Mesenchymal stem cell (in vitro differentiated cells and primary cell): Measurements from ENCODE around the gene PLXDC1. TPM values are rescaled to one million over a fixed set of nuclear protein-coding genes. Genes with fewer than 3 reads are reported as not detected.

Source experiments
- DNase-seq: peaks from one replicate; pipeline ENCODE4 v3.0.0-alpha.2; 2013
- H2AFZ ChIP-seq: one replicate; pipeline ENCODE4 v1.6.1; 2013; ENCODE audit warnings: low read depth, mild to moderate bottlenecking, control low read depth, inconsistent platforms, low read length, moderate library complexity
- H2AK5ac ChIP-seq: 2 replicates; pipeline ENCODE4 v1.6.1; 2013; ENCODE audit warnings: low read length, moderate library complexity, mild to moderate bottlenecking, inconsistent platforms; ENCODE audit not compliant: severe bottlenecking
- H2BK120ac ChIP-seq: one replicate; pipeline ENCODE4 v1.6.1; 2013; ENCODE audit warnings: low read depth, mild to moderate bottlenecking, inconsistent platforms, low read length, moderate library complexity
- H2BK12ac ChIP-seq, 2 experiments: one replicate each; pipeline ENCODE4 v1.6.1; 2013; ENCODE audit warnings: inconsistent platforms in 2 of 2, low read length in 2 of 2, mild to moderate bottlenecking in 2 of 2, moderate library complexity in 2 of 2, control low read depth in 1 of 2
- H2BK15ac ChIP-seq: one replicate; pipeline ENCODE4 v1.6.1; 2013; ENCODE audit warnings: mild to moderate bottlenecking, low read depth, inconsistent platforms; ENCODE audit not compliant: poor library complexity, severe bottlenecking
- H2BK5ac ChIP-seq: 2 replicates; pipeline ENCODE4 v1.6.1; 2013; ENCODE audit warnings: low read depth, mild to moderate bottlenecking, low read length, control low read depth, inconsistent platforms; ENCODE audit not compliant: poor library complexity, severe bottlenecking
- H3K14ac ChIP-seq, 2 experiments: one replicate each; pipeline ENCODE4 v1.6.1; 2013; ENCODE audit warnings: inconsistent platforms in 2 of 2, low read length in 2 of 2, control low read depth in 1 of 2, mild to moderate bottlenecking in 1 of 2, moderate library complexity in 1 of 2
- H3K18ac ChIP-seq, 2 experiments: one replicate each; pipeline ENCODE4 v1.6.1; 2013; ENCODE audit warnings: inconsistent platforms in 2 of 2, low read length in 2 of 2, control low read depth in 1 of 2, low read depth in 1 of 2, mild to moderate bottlenecking in 1 of 2
- H3K23ac ChIP-seq, 2 experiments: one replicate each; pipeline ENCODE4 v1.6.1; 2013; ENCODE audit warnings: inconsistent platforms in 2 of 2, low read length in 2 of 2, mild to moderate bottlenecking in 2 of 2, moderate library complexity in 2 of 2, control low read depth in 1 of 2
- H3K27ac ChIP-seq: 2 replicates; pipeline ENCODE4 v1.5.1; 2013; ENCODE audit warnings: mild to moderate bottlenecking, moderate library complexity, low read length, control low read depth, inconsistent platforms; ENCODE audit not compliant: poor library complexity, severe bottlenecking
- H3K27me3 ChIP-seq, 2 experiments: 2 replicates each; pipeline versions ENCODE4 v1.6.1 to v1.7.0; 2013; ENCODE audit warnings: low read length in 2 of 2, mild to moderate bottlenecking in 2 of 2, moderate library complexity in 2 of 2, control low read depth in 1 of 2, inconsistent platforms in 1 of 2; ENCODE audit not compliant: control insufficient read depth in 1 of 2, insufficient read depth in 1 of 2
- H3K36me3 ChIP-seq, 2 experiments: 2 replicates each; pipeline versions ENCODE4 v1.6.1 to v1.7.0; 2013; ENCODE audit warnings: low read length in 2 of 2, control low read depth in 1 of 2, inconsistent platforms in 1 of 2, low read depth in 1 of 2, mild to moderate bottlenecking in 1 of 2; ENCODE audit not compliant: insufficient read depth in 2 of 2, control insufficient read depth in 1 of 2
- H3K4ac ChIP-seq, 2 experiments: one replicate each; pipeline ENCODE4 v1.6.1; 2013; ENCODE audit warnings: inconsistent platforms in 2 of 2, low read length in 2 of 2, mild to moderate bottlenecking in 2 of 2, moderate library complexity in 2 of 2, control low read depth in 1 of 2, low read depth in 1 of 2
- H3K4me1 ChIP-seq: 2 replicates; pipeline ENCODE4 v1.6.1; 2013; ENCODE audit warnings: low read depth, low read length, control low read depth; ENCODE audit not compliant: control insufficient read depth, insufficient read depth
- H3K4me2 ChIP-seq: 2 replicates; pipeline ENCODE4 v1.6.1; 2013; ENCODE audit warnings: low read length, mild to moderate bottlenecking, inconsistent platforms; ENCODE audit not compliant: poor library complexity, severe bottlenecking
- H3K4me3 ChIP-seq, 2 experiments: 2 replicates each; pipeline versions ENCODE4 v1.5.1 to v1.7.0; 2013; ENCODE audit warnings: low read length in 2 of 2, mild to moderate bottlenecking in 2 of 2, control low read depth in 1 of 2, low read depth in 1 of 2; ENCODE audit not compliant: insufficient read depth in 1 of 2
- H3K79me1 ChIP-seq: replicated peaks from 2 replicates; pipeline ENCODE4 v1.6.1; 2013; ENCODE audit warnings: mild to moderate bottlenecking, control low read depth, low read length, inconsistent platforms; ENCODE audit not compliant: poor library complexity, severe bottlenecking
- H3K9ac ChIP-seq: 2 replicates; pipeline ENCODE4 v1.7.0; 2013; ENCODE audit warnings: mild to moderate bottlenecking, low read length, moderate library complexity
- H3K9me3 ChIP-seq: 2 replicates; pipeline ENCODE4 v1.7.0; 2013; ENCODE audit warnings: mild to moderate bottlenecking, low read length; ENCODE audit not compliant: control insufficient read depth
- H4K8ac ChIP-seq: one replicate; pipeline ENCODE4 v1.6.1; 2013; ENCODE audit warnings: inconsistent platforms, mild to moderate bottlenecking, low read length, moderate library complexity
- H4K91ac ChIP-seq: one replicate; pipeline ENCODE4 v1.6.1; 2013; ENCODE audit warnings: mild to moderate bottlenecking, low read length, inconsistent platforms
- WGBS: methylation state at CpG from one replicate; pipeline ENCODE4 v1.1.7; 2013; ENCODE audit warnings: mixed read lengths; 5-methylcytosine and 5-hydroxymethylcytosine counted together
- polyA plus RNA-seq, 2 experiments: library from polyadenylated mRNA; stranded (reverse); fragments of 200-250 nt; gene quantifications; one replicate each; pipeline ENCODE4 v1.2.3, GENCODE V29; 2013

PLXDC1 gene
- 1.9 TPM for polyA plus RNA-seq (2013, experiment 1 of 2)
- polyA plus RNA-seq (2013, experiment 2 of 2), result 2.1 TPM

- Histone ChIP-seq H3K18ac (peak within 1 kb of the TSS; percentile 60 to 63), H3K14ac (peak within 1 kb of the TSS in 1 of 2 experiments; percentile 7), H3K79me1 (no peaks in the 10 kb centered on the region), H3K4me2 (peak within 1 kb of the TSS; percentile 94), H3K4me1 (peaks cover 20% of the 10 kb centered on the region), H3K23ac (no peak within 1 kb of the TSS), H3K9ac (peak within 1 kb of the TSS; percentile 76), H2BK15ac (no peak within 1 kb of the TSS), H2BK5ac (no peak within 1 kb of the TSS), H2BK120ac (no peak within 1 kb of the TSS), H3K9me3 (no peaks in the 10 kb centered on the region), H2BK12ac (peak within 1 kb of the TSS in 1 of 2 experiments; percentile 90), H3K4me3 (peak within 1 kb of the TSS; percentile 51 to 91), H3K27ac (no peak within 1 kb of the TSS), H3K36me3 (no peaks in the 10 kb centered on the region), H3K27me3 (peaks cover 8 to 37% of the 10 kb centered on the region in 2 experiments), H4K8ac (peak within 1 kb of the TSS; percentile 88), H4K91ac (peak within 1 kb of the TSS; percentile 62), H2AFZ (no peak within 1 kb of the TSS), H3K4ac (no peak within 1 kb of the TSS), H2AK5ac (no peak within 1 kb of the TSS)
- no peak for DNase-seq
- WGBS, result 3% methylated on average over 29 of the region's 68 CpGs
Observed at GRCh38 chr17:39151150-39151942, at the start of gene PLXDC1. PLXDC1 (minus strand) TSS chr17:39151637; CDS start chr17:39151437, 200 bp downstream.

DNA sequence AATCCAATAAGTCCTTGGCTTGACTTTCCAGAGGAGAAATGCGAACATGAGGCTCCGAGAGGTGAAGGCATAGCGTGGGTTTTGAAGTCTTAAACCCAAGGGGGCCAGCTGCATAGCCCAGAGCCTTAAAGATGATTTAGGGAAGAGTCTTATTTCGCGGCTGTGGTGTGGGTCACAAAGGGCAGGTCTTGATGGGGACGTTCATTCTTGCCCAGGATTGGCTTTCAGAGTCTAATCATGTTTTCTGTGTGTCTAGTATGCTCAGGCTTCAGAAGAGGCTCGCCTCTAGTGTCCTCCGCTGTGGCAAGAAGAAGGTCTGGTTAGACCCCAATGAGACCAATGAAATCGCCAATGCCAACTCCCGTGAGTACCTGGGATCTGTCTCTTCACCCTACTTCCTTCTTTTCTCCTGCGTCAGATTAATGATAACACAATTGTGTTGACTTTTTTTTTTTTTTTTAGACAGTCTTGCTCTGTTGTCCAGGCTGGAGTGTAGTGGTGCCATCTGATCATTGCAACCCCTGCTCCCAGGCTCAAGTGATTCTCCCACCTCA lies 49.6 kb upstream of the PLXDC1 start:
- peak overlapping the region in 1 of 2 experiments; percentile 53 for H3K23ac ChIP-seq
- no peak overlapping the region for H3K18ac ChIP-seq
- H2BK12ac ChIP-seq, result no peak overlapping the region
- H3K9me3 ChIP-seq, result no peaks in the 10 kb centered on the region
- H2BK120ac ChIP-seq, result no peak overlapping the region
- H3K27me3 ChIP-seq, result no peaks in the 10 kb centered on the region
- H2AFZ ChIP-seq, result no peak overlapping the region
- peak overlapping the region; percentile 44 to 93 for H3K4me3 ChIP-seq
- H4K8ac ChIP-seq, result no peak overlapping the region
- H3K27ac ChIP-seq, result no peak overlapping the region
- peak overlapping the region; percentile 76 for H3K4me2 ChIP-seq
- H3K4me1 ChIP-seq, result peaks cover 10% of the 10 kb centered on the region
- 42% methylated on average over 10 of the region's 11 CpGs for whole genome bisulfite sequencing
- peaks cover 38 to 44% of the 10 kb centered on the region in 2 experiments for H3K36me3 ChIP-seq
- no peak overlapping the region for H4K91ac ChIP-seq
- DNase-seq, result no peak
- H2BK5ac ChIP-seq, result no peak overlapping the region
- H2BK15ac ChIP-seq, result no peak overlapping the region
- H3K9ac ChIP-seq, result peak overlapping the region; percentile 97
- peaks cover 5% of the 10 kb centered on the region for H3K79me1 ChIP-seq
- H3K4ac ChIP-seq, result peak overlapping the region in 1 of 2 experiments; percentile 77
- H3K14ac ChIP-seq, result peak overlapping the region; percentile 29 to 58
- H2AK5ac ChIP-seq, result no peak overlapping the region

GRCh38 chr17:39200070-39200879 lies 48.8 kb upstream of the PLXDC1 start, which contains the start of gene RPL19:
RPL19 (plus strand) TSS chr17:39200283; CDS start chr17:39200345, 62 bp downstream.
- Histone ChIP-seq H3K4me2 (peak within 1 kb of the TSS; percentile 76), H4K91ac (peak within 1 kb of the TSS; percentile 70), H3K4me1 (peaks cover 16% of the 10 kb centered on the region), H2BK5ac (peak within 1 kb of the TSS; percentile 89), H2BK15ac (no peak within 1 kb of the TSS), H3K23ac (peak within 1 kb of the TSS in 1 of 2 experiments; percentile 53), H3K27ac (peak within 1 kb of the TSS; percentile 89), H3K4ac (peak within 1 kb of the TSS; percentile 57 to 87), H2BK12ac (no peak within 1 kb of the TSS), H3K9ac (peak within 1 kb of the TSS; percentile 97), H3K14ac (peak within 1 kb of the TSS; percentile 29 to 58), H3K18ac (peak within 1 kb of the TSS; percentile 60 to 67), H3K9me3 (no peaks in the 10 kb centered on the region), H3K79me1 (peaks cover 12% of the 10 kb centered on the region), H2AK5ac (peak within 1 kb of the TSS; percentile 82), H2BK120ac (peak within 1 kb of the TSS; percentile 69), H3K27me3 (no peaks in the 10 kb centered on the region), H3K36me3 (peaks cover 34 to 44% of the 10 kb centered on the region in 2 experiments), H4K8ac (peak within 1 kb of the TSS; percentile 90), H3K4me3 (peak within 1 kb of the TSS; percentile 81 to 93), H2AFZ (no peak within 1 kb of the TSS)
- under 1% methylated on average over 49 of the region's 52 CpGs for WGBS
- no peak for DNase-seq
